Right lobe of liver (tissue), 4 donors: Measurements from ENCODE around the gene NDRG3.

ENCODE experiments used
- CTCF ChIP-seq, 4 donors: fragments of 200-600 bp in 3 of 4; fragments of 450-650 bp in 1 of 4; IDR thresholded peaks; one replicate each; pipeline versions ENCODE4 v1.5.1 to v1.8.0; 2016 to 2022; ENCODE audit warnings: antibody characterized with exemption in 4 of 4, mild to moderate bottlenecking in 2 of 4
- POLR2A ChIP-seq: fragments of 450-650 bp; IDR thresholded peaks from one replicate; pipeline ENCODE4 v1.6.1; 2017; ENCODE audit warnings: antibody characterized with exemption, mild to moderate bottlenecking
- donor health status: DM: no; HTN: no; CAD: no.
- donor health status: DM: no; HTN: no; CAD: no.
- donor health status: DM: no; HTN: yes; CAD: no.

GRCh38 chr20:36775196-36775595, 29.3 kb upstream of the NDRG3 start:
- no peak for TF ChIP-seq CTCF (IDR thresholded peaks at IDR 0.05)
- TF ChIP-seq POLR2A, result no peak
